ENCODE measurements around the gene ENPEP.
A peak's percentile ranks its signal among the peaks of the same experiment; 100 is the strongest.
"Not testable (repeated sequence)": the region's sequence is repeated elsewhere in the genome, so short reads cannot be mapped to it uniquely, and the experiment has no call there.

ENPEP gene

DNA sequence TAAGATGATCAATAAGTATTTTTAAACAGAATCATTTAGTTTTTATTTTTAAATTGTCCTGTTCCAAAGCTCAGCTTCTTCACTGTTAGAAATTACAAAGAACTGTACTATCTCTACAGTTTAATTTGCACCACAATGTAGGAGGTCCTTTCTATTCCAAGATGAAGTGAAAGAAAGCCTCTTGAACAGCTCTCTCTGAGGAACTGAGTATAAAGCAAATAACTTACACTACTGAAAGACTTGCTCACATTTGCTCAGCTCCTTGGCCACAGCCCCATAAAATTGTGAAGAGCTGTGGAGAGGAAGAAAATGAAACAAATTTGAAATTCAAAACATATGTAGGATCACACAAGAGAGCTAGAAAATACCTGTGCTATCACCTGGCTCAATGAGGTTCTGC, 68.6 kb downstream of the ENPEP start:
- H3K4me3 Mint-ChIP-seq: no peak overlapping the region
- DNase-seq: no peak
- TF ChIP-seq, protein P1, sequence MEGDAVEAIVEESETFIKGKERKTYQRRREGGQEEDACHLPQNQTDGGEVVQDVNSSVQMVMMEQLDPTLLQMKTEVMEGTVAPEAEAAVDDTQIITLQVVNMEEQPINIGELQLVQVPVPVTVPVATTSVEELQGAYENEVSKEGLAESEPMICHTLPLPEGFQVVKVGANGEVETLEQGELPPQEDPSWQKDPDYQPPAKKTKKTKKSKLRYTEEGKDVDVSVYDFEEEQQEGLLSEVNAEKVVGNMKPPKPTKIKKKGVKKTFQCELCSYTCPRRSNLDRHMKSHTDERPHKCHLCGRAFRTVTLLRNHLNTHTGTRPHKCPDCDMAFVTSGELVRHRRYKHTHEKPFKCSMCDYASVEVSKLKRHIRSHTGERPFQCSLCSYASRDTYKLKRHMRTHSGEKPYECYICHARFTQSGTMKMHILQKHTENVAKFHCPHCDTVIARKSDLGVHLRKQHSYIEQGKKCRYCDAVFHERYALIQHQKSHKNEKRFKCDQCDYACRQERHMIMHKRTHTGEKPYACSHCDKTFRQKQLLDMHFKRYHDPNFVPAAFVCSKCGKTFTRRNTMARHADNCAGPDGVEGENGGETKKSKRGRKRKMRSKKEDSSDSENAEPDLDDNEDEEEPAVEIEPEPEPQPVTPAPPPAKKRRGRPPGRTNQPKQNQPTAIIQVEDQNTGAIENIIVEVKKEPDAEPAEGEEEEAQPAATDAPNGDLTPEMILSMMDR (IDR thresholded peaks at IDR 0.05): no peak
- H3K36me3 Mint-ChIP-seq (ENCODE audit: low read depth): no peaks in the 10 kb centered on the region
- no peaks in the 10 kb centered on the region for H3K4me1 Mint-ChIP-seq
- H3K9me3 Mint-ChIP-seq: no peaks in the 10 kb centered on the region
- H3K27ac Mint-ChIP-seq: no peak overlapping the region
- peaks cover 3% of the 10 kb centered on the region for H3K27me3 Mint-ChIP-seq (ENCODE audit: low read depth, poor library complexity)

DNA sequence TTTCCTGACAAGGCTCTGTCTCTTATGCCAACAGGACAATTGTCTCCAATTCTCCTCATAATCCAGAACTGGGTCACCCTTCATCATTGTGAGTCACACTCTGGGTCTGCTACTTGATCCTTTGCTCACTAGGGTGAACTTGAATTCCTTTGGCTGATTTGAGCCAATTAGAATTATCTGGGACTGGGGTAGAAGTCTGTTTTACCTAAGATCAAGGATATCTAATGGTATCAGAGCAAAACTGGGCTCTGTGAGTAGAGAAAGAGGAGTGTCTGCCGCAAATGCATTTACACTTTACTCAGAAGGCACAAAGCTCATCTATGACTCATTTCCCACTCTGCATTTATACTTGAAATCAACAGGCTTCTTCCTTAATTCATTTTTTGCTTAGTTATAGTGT, 74.3 kb downstream of the ENPEP start:
- Mint-ChIP-seq H3K9me3 (no peaks in the 10 kb centered on the region), H3K27me3 (ENCODE audit: low read depth, poor library complexity) (peaks cover 3% of the 10 kb centered on the region), H3K36me3 (ENCODE audit: low read depth) (no peaks in the 10 kb centered on the region), H3K4me3 (no peak overlapping the region), H3K4me1 (no peaks in the 10 kb centered on the region), H3K27ac (no peak overlapping the region)
- TF ChIP-seq, protein P1 (IDR thresholded peaks at IDR 0.05): no peak
- no peak for DNase-seq

DNA sequence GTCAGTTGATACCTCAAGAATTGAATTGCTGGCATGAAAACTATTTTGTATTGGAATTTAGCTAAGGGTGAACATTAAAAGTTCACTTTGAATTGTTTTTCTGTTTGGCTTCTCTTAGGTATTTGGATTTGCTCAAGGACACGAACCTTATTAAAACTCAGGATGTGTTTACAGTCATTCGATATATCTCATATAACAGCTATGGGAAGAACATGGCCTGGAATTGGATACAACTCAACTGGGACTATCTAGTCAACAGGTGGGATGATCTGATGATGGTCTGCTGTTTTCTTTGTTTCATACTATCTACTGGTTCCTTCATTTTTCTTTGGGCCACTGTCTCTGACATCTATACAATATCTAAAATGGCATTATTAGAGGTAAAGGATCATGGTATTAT, 77.2 kb downstream of the ENPEP start:
- Mint-ChIP-seq H3K27ac (no peak overlapping the region), H3K4me1 (no peaks in the 10 kb centered on the region), H3K36me3 (ENCODE audit: low read depth) (no peaks in the 10 kb centered on the region), H3K4me3 (no peak overlapping the region), H3K9me3 (no peaks in the 10 kb centered on the region), H3K27me3 (ENCODE audit: low read depth, poor library complexity) (peaks cover 3% of the 10 kb centered on the region)
- no peak for DNase-seq
- TF ChIP-seq, protein P1 (IDR thresholded peaks at IDR 0.05): no peak

DNA sequence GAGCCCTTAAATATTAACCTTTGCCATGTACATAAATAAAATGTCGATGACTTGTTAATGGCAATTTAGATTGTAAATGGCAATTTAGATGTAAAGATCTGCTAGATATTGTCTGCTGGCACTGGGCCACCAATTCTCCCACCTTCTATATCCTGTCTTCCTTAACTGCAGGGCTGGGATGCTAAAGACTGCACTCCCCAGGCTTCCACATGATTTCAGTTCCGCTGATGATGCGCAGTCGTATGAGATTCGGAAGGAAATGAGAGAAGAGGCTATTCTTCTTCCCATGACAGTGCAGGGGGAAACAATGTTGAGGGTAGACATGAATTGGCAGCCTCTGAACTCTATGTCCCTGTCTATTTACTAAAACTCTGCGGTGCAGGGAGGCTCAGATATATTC, 91.3 kb downstream of the ENPEP start:
- H3K4me1 Mint-ChIP-seq: no peaks in the 10 kb centered on the region

DNA sequence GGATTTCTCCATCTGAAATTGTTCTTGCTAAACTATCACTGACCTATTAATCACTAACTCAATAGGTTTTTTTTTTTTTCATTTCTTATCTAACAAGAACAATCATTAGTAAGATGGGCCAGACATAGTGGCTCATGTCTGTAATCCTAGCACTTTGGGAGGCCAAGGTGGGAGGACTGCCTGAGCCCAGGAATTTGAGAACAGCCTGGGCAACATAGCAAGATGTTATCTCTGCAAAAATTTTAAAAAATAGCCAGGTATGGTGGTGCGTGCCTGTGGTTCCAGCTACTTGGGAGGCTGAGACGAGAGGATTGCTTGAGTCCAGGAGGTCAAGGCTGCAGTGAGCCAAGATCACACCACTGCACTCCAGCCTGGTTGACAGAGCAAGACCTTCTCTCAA, 100.7 kb downstream of the ENPEP start:
- H3K27me3 Mint-ChIP-seq (ENCODE audit: low read depth, poor library complexity); H3K27ac Mint-ChIP-seq: not testable (repeated sequence)

More for the DNA sequence above, 91.3 kb downstream of the ENPEP start:
- TF ChIP-seq, protein P1 (IDR thresholded peaks at IDR 0.05): no peak
- H3K36me3 Mint-ChIP-seq (ENCODE audit: low read depth): peaks cover 4% of the 10 kb centered on the region
- no peaks in the 10 kb centered on the region for H3K9me3 Mint-ChIP-seq
- no peak overlapping the region for H3K4me3 Mint-ChIP-seq
- DNase-seq: no peak
- no peaks in the 10 kb centered on the region for H3K27me3 Mint-ChIP-seq (ENCODE audit: low read depth, poor library complexity)
- no peak overlapping the region for H3K27ac Mint-ChIP-seq

DNA sequence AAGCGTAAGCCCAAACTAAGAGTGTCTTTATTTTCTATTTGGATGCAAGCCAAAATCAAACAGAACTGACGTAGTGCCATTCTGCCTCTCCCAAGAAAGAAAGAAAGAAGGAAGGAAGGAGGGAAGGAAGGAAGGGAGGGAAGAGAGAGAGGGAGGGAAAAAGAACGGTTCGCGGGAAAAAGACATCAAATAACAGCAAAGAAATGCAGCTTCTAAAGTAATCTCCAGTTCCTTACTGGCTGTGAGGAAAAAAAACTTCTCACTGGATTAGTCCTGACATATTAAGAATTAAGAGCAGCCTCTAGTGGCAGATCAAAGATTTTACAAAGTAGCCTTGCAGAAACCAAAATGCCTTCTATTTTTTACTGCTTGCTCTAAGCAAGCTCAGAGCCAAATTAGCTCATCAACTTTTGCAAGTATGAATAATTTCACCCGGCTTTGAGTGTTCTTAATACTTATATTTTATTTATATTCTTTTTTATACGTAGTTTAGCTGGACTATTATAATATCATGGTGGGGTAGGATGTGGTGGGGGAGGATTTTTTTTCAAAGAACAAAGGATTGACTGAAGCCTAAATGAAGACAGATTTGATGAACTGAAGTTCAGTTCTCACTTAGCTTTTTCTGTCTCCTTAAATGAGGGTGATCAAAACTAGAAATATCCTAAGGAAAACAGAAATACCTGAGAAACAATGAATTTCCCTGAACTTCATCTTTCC, 110.3 kb downstream of the ENPEP start:
- peaks cover 7% of the 10 kb centered on the region for H3K9me3 Mint-ChIP-seq
- H3K4me1 Mint-ChIP-seq: no peaks in the 10 kb centered on the region
- TF ChIP-seq, protein P1 (IDR thresholded peaks at IDR 0.05): peak; percentile 36
- H3K27ac Mint-ChIP-seq: no peak overlapping the region
- peaks cover 9% of the 10 kb centered on the region for H3K36me3 Mint-ChIP-seq (ENCODE audit: low read depth)
- H3K4me3 Mint-ChIP-seq: no peak overlapping the region
- DNase-seq: no peak
- H3K27me3 Mint-ChIP-seq (ENCODE audit: low read depth, poor library complexity): no peaks in the 10 kb centered on the region

More for the DNA sequence above, 100.7 kb downstream of the ENPEP start:
- not testable (repeated sequence) for H3K4me1 Mint-ChIP-seq, H3K4me3 Mint-ChIP-seq, DNase-seq
- peaks cover 27% of the 10 kb centered on the region for H3K9me3 Mint-ChIP-seq
- H3K36me3 Mint-ChIP-seq (ENCODE audit: low read depth): peaks cover 24% of the 10 kb centered on the region
